K562 (cell line): ENCODE measurements around the gene NRSN2. TPM values are rescaled to one million over a fixed set of nuclear protein-coding genes. Genes with fewer than 3 reads are reported as not detected.

Experiments used
- BRF1 ChIP-seq: IDR thresholded peaks from 3 replicates; pipeline ENCODE4 v1.6.1; 2011; ENCODE audit warnings: borderline replicate concordance, mild to moderate bottlenecking; ENCODE audit not compliant: insufficient read length; ENCODE audit errors: extremely low read depth
- CXXC5 ChIP-seq: fragments of 250-450 bp; sonication (Bioruptor Pico); IDR thresholded peaks from 2 replicates; pipeline ENCODE4 v1.8.0; 2022; ENCODE audit warnings: inconsistent platforms, mild to moderate bottlenecking, moderate library complexity
- ETS1 ChIP-seq: conservative IDR thresholded peaks from 2 replicates; pipeline ENCODE4 v1.6.1; 2011; ENCODE audit warnings: low read depth, mild to moderate bottlenecking, low read length; ENCODE audit not compliant: control insufficient read depth
- FOXK1 ChIP-seq: sonication (generic); formaldehyde crosslinking; IDR thresholded peaks from 2 replicates; pipeline ENCODE4 v1.8.0; 2022; ENCODE audit warnings: missing genetic modification reagents, mild to moderate bottlenecking, borderline replicate concordance
- HOXB6 ChIP-seq: fragments of 250-450 bp; sonication (Bioruptor Pico); IDR thresholded peaks from 2 replicates; pipeline ENCODE4 v1.5.1; 2022; ENCODE audit warnings: mild to moderate bottlenecking, borderline replicate concordance
- KLF16 ChIP-seq: IDR thresholded peaks from 2 replicates; pipeline ENCODE4 v1.6.1; 2016; ENCODE audit warnings: antibody characterized with exemption
- MAFK ChIP-seq: IDR thresholded peaks from 2 replicates; pipeline ENCODE4 v1.6.1; 2011; ENCODE audit warnings: low read length, improper control_type of control experiment
- MCM5 ChIP-seq: fragments of 450-650 bp; IDR thresholded peaks from 2 replicates; pipeline ENCODE4 v1.6.1; 2016; ENCODE audit warnings: low read depth
- PHB2 ChIP-seq: fragments of 450-650 bp; IDR thresholded peaks from 2 replicates; pipeline ENCODE4 v1.6.1; 2017; ENCODE audit warnings: low read depth
- POLR2A ChIP-seq: fragments of 450-650 bp; conservative IDR thresholded peaks from 2 replicates; pipeline ENCODE4 v1.6.1; 2016
- POU5F1 ChIP-seq: fragments of 150-350 bp; IDR thresholded peaks from 2 replicates; pipeline ENCODE4 v1.6.1; 2014; ENCODE audit warnings: borderline replicate concordance, low read length, low read depth, mild to moderate bottlenecking; ENCODE audit not compliant: partially characterized antibody
- RBM22 ChIP-seq: fragments of 200-400 bp; formaldehyde crosslinking; IDR thresholded peaks from 2 replicates; pipeline ENCODE4 v1.6.1; 2018; ENCODE audit warnings: low read length, low read depth; ENCODE audit not compliant: poor library complexity, severe bottlenecking
- RBM39 ChIP-seq: fragments of 200-400 bp; formaldehyde crosslinking; optimal IDR thresholded peaks from 2 replicates; pipeline ENCODE3; 2018; ENCODE audit warnings: low read depth, low read length
- SIX5 ChIP-seq, 2 experiments: IDR thresholded peaks; 2 replicates each; pipeline ENCODE4 v1.6.1; 2011; ENCODE audit warnings: low read length in 2 of 2, borderline replicate concordance in 1 of 2, low read depth in 1 of 2, mild to moderate bottlenecking in 1 of 2, moderate library complexity in 1 of 2; ENCODE audit not compliant: insufficient read depth in 1 of 2
- THRA ChIP-seq: fragments of 450-650 bp; IDR thresholded peaks from 2 replicates; pipeline ENCODE4 v1.6.1; 2017; ENCODE audit warnings: mild to moderate bottlenecking, moderate library complexity
- TRIM24 ChIP-seq, 2 experiments: fragments of 450-650 bp; IDR thresholded peaks; 2 replicates each; pipeline ENCODE4 v1.6.1; 2016
- ZBTB11 ChIP-seq, 3 experiments: fragments of 200-800 bp in 1 of 3; fragments of 250-450 bp in 1 of 3; fragments of 450-650 bp in 1 of 3; sonication (Bioruptor Pico) in 1 of 3; sonication (Bioruptor generic) in 1 of 3; formaldehyde crosslinking in 1 of 3; IDR thresholded peaks; 2 replicates each; pipeline versions ENCODE4 v1.6.1 to v1.8.0; 2016 to 2022; ENCODE audit warnings: mild to moderate bottlenecking in 2 of 3, missing genetic modification characterization in 2 of 3, missing compliant biosample characterization in 1 of 3, moderate library complexity in 1 of 3
- ZC3H11A ChIP-seq: IDR thresholded peaks from 2 replicates; pipeline ENCODE4 v1.6.1; 2012; ENCODE audit warnings: low read depth, low read length, improper control_type of control experiment
- ZFP36 ChIP-seq: fragments of 150-350 bp; IDR thresholded peaks from 2 replicates; pipeline ENCODE4 v1.6.1; 2018; ENCODE audit warnings: low read length, low read depth; ENCODE audit not compliant: partially characterized antibody
- ZKSCAN3 ChIP-seq: fragments of 250-450 bp; sonication (Bioruptor Pico); IDR thresholded peaks from 2 replicates; pipeline ENCODE4 v1.4.0; 2020
- polyA plus RNA-seq, 8 experiments: library from polyadenylated mRNA; depleted of rRNA in 4 of 8; stranded (reverse) in 5 of 8; unstranded in 3 of 8; fragments of >200 nt; fragmentation: Nextera tagmentation in 2 of 8; fragmentation: Illumina TruSeq in 1 of 8; extraction: Ambion mirVana in 2 of 8; extraction: Trizol in 1 of 8; gene quantifications; 2 replicates each; pipeline versions ENCODE4 v1.2.1 to v1.2.3, GENCODE V29; 2011 to 2014; ENCODE audit warnings: inconsistent platforms in 1 of 8, missing spikeins in 1 of 8
- total RNA-seq, 7 experiments: library from RNA; depleted of rRNA in 6 of 7; stranded (reverse); fragments of >200 nt in 6 of 7; fragmentation: Illumina TruSeq in 2 of 7; extraction: Trizol in 2 of 7; gene quantifications; 2 replicates each; pipeline versions ENCODE4 v1.2.1 to v1.2.3, GENCODE V29; 2011 to 2021; ENCODE audit warnings: low replicate concordance in 1 of 7
- TF ChIP-seq, protein P1 (sequence below): IDR thresholded peaks from 3 replicates; pipeline ENCODE4 v1.6.1; 2011; ENCODE audit warnings: borderline replicate concordance, mild to moderate bottlenecking; ENCODE audit not compliant: insufficient read length, insufficient read depth

Gene NRSN2
- total and polyA plus RNA-seq, 9 of the 15 experiments (the other 6 are each of a cell fraction or from before 2014, with no cell fraction given): 7.5 to 29.7 (median 11.1) TPM

DNA sequence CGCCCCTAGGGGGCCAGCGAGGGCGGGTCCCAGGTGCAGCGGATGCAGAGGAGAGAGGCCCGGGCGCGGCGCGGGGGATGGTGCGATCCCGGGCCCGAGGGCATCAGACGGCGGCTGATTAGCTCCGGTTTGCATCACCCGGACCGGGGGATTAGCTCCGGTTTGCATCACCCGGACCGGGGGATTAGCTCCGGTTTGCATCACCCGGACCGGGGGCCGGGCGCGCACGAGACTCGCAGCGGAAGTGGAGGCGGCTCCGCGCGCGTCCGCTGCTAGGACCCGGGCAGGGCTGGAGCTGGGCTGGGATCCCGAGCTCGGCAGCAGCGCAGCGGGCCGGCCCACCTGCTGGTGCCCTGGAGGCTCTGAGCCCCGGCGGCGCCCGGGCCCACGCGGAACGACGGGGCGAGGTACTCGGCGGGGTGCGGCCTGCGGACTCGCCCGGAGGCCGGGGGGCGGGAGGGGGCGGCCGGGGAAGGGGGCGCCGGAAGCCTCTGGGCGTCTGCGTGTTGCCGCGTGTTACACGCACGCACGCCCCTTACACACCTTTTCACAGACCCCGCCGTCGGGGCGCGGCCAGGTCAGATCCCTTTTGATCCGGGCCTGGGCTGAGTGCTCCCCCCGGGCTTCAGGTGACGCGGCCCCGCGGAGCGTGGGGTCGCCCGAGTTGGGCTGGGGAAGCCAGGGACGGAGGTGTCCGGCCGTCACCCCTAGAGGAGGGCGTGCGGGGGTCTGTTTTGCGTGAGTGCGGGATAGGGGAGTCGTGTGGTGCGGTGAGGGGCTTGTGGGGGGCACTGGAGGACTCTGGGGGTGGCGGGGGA is 34.1 kb downstream of the NRSN2 start (continued):
- TF ChIP-seq KLF16 (peak; percentile 31; the same call in 1 of the 2 replicates), TRIM24 (IDR thresholded peaks at IDR 0.05) (peak; percentile 95 to 98), MAFK (no peak), ETS1 (peak; percentile 70; the same call in 1 of the 2 replicates), ZKSCAN3 (CRISPR knock-in tag) (no peak), MCM5 (no peak), RBM39 (no peak), ZBTB11 (CRISPR knock-in tag; IDR thresholded peaks at IDR 0.05) (peak; percentile 32 to 94 (median 87); a peak in 5 of 6 replicates), HOXB6 (no peak), PHB2 (no peak), ZC3H11A (no peak), POU5F1 (no peak), RBM22 (peak; percentile 99), THRA (no peak), BRF1 (no peak), SIX5 (IDR thresholded peaks at IDR 0.05; ENCODE audit: borderline replicate concordance in 1 of 2, insufficient read depth in 1 of 2, low read depth in 1 of 2, low read length in 2 of 2) (no peak), POLR2A (peak; percentile 66), ZFP36 (no peak), CXXC5 (CRISPR knock-in tag) (peak; percentile 96), FOXK1 (CRISPR knock-in tag) (0 out of 2 replicates have a peak, but pooled peaks have one; percentile 52)
- TF ChIP-seq, protein P1, sequence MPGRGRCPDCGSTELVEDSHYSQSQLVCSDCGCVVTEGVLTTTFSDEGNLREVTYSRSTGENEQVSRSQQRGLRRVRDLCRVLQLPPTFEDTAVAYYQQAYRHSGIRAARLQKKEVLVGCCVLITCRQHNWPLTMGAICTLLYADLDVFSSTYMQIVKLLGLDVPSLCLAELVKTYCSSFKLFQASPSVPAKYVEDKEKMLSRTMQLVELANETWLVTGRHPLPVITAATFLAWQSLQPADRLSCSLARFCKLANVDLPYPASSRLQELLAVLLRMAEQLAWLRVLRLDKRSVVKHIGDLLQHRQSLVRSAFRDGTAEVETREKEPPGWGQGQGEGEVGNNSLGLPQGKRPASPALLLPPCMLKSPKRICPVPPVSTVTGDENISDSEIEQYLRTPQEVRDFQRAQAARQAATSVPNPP: no peak
